SU-DHL-6 (cell line): ENCODE measurements around the gene FAM156A.
"Not testable (repeated sequence)": the region's sequence is repeated elsewhere in the genome, so short reads cannot be mapped to it uniquely, and the experiment has no call there.

ENCODE experiments used
- H2AFZ ChIP-seq: fragments of 200-600 bp; sonication (generic); 2 replicates; pipeline ENCODE4 v1.6.1; 2014; ENCODE audit warnings: low read depth, mild to moderate bottlenecking, moderate library complexity, mixed read lengths, antibody characterized with exemption, low read length; ENCODE audit not compliant: severe bottlenecking
- H3F3A ChIP-seq: fragments of 200-600 bp; shearing (Covaris generic); 2 replicates; pipeline ENCODE4 v1.6.0; 2016; ENCODE audit warnings: antibody characterized with exemption, mild to moderate bottlenecking; ENCODE audit not compliant: insufficient read depth
- H3K27ac ChIP-seq: fragments of 200-600 bp; sonication (generic); 2 replicates; pipeline ENCODE4 v1.5.1; 2016; ENCODE audit warnings: low read depth, mild to moderate bottlenecking, low read length, moderate library complexity, mixed read lengths
- H3K27me3 ChIP-seq: fragments of 200-600 bp; sonication (generic), shearing (Covaris generic); 2 replicates; pipeline ENCODE4 v1.6.0; 2014; ENCODE audit warnings: mild to moderate bottlenecking, low read length
- H3K36me3 ChIP-seq: fragments of 200-600 bp; sonication (generic); 2 replicates; pipeline ENCODE4 v1.6.1; 2014; ENCODE audit warnings: mild to moderate bottlenecking, low read length, mixed read lengths
- H3K4me2 ChIP-seq: fragments of 300-600, 200-600 bp; shearing (Covaris generic), sonication (generic); 2 replicates; pipeline ENCODE4 v1.6.0; 2014; ENCODE audit warnings: low read length, low read depth, mild to moderate bottlenecking; ENCODE audit not compliant: poor library complexity, severe bottlenecking
- H3K4me3 ChIP-seq: fragments of 200-600 bp; sonication (generic); 2 replicates; pipeline ENCODE4 v1.5.1; 2014; ENCODE audit warnings: antibody characterized with exemption, low read length, mild to moderate bottlenecking, mixed read lengths; ENCODE audit not compliant: insufficient read depth, poor library complexity, severe bottlenecking
- H3K79me2 ChIP-seq: fragments of 200-600 bp; sonication (generic); 2 replicates; pipeline ENCODE4 v1.6.1; 2014; ENCODE audit warnings: mild to moderate bottlenecking, low read length, moderate library complexity; ENCODE audit not compliant: insufficient read depth
- H3K9ac ChIP-seq: fragments of 200-600 bp; sonication (generic); 2 replicates; pipeline ENCODE4 v1.7.0; 2014; ENCODE audit warnings: mild to moderate bottlenecking, low read length
- H3K9me2 ChIP-seq: fragments of 200-600 bp; sonication (generic); replicated peaks from 2 replicates; pipeline ENCODE4 v1.6.1; 2014; ENCODE audit warnings: low read length; ENCODE audit not compliant: insufficient read depth
- H3K9me3 ChIP-seq: fragments of 200-600 bp; sonication (generic); 2 replicates; pipeline ENCODE4 v1.6.1; 2014; ENCODE audit warnings: low read length, mixed read lengths; ENCODE audit not compliant: insufficient read depth
- H4K20me1 ChIP-seq: fragments of 200-600 bp; sonication (generic); 2 replicates; pipeline ENCODE4 v1.6.1; 2014; ENCODE audit warnings: low read depth, mild to moderate bottlenecking, antibody characterized with exemption, low read length, moderate library complexity, mixed read lengths
- CTCF ChIP-seq: fragments of 200-600 bp; sonication (generic); IDR thresholded peaks from one replicate; pipeline ENCODE4 v1.5.1; 2017; ENCODE audit warnings: antibody characterized with exemption, mild to moderate bottlenecking, low read length, moderate library complexity; ENCODE audit not compliant: insufficient read depth, poor library complexity, severe bottlenecking
- EZH2phosphoT487 ChIP-seq: fragments of 200-600 bp; sonication (generic), shearing (Covaris generic); conservative IDR thresholded peaks from 2 replicates; pipeline ENCODE4 v1.6.1; 2018; ENCODE audit warnings: mild to moderate bottlenecking, antibody characterized with exemption, low read length, moderate library complexity, mixed read lengths

Gene FAM156A

DNA sequence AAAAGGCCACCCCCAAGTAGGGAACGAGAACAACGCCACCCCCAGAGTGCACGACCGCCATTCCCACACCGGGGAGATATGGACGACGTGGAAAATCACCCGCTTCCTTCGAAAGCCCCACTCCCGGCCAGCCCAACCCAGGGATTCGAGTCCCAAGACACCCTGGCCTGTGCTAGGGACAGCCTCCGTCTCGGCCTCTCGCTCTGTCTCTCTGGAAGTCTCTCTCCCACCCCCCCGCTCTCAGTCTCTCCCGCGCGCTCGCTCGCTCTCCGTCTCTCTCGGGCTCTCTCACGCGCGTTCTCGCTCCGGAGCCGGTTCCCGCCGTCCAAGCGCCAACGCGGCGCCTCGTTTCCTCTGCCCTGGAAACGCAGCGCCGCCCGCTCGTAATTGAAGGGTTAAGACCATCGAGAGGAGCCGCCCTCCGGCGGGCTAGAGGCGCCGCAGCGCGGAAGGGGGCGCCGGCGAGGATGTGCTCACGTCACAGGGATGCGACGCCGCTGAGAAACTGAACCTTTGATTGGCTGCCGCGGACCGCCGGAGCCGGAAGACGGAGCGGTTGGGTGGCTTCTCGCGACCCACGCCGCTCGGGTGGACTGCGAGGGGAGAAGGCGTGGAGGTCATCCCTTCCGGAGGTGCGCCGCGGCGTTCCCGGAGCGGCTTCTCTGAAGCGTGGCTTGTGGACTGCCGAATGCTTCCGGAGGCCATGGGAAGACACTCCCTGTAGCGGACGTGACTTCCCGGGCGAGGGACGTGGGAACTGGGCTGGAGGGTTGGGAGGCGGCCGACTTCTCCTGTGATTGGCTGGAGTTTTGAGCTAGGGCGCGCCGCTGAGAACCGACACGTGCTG is at the start of gene FAM156A:
FAM156A (minus strand) TSS at position 406 of the 847 bp plus-strand sequence. CDS start 9,930 bp downstream, outside the sequence.
- not testable (repeated sequence) for H3K4me2 ChIP-seq, H3F3A ChIP-seq, H4K20me1 ChIP-seq, H3K36me3 ChIP-seq, H3K9me2 ChIP-seq, H3K4me3 ChIP-seq, H3K27me3 ChIP-seq, H3K27ac ChIP-seq, H3K9me3 ChIP-seq, H3K9ac ChIP-seq, H2AFZ ChIP-seq, H3K79me2 ChIP-seq

DNA sequence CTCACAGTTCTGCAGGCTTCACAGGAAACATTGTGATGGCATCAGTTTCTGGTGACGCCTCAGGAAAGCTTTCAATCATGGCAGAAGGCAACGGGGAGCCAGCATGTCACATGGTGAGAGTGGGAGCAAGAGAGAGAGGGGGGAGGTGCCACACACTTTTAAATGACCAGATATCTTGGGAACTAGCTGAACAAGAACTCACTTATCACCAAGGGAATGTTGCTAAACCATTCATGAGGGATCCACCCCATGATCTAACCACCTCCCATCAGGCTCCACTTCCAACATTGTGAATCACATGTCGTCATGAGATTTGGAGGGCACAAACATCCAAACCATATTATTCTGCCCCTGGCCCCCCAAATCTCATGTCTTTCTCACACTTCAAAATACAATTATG is 47.0 kb upstream of the FAM156A start:
- Histone ChIP-seq H3K79me2 (no peaks in the 10 kb centered on the region), H3F3A (no peaks in the 10 kb centered on the region), H3K4me2 (no peak overlapping the region), H3K36me3 (no peaks in the 10 kb centered on the region), H3K9me2 (no peaks in the 10 kb centered on the region), H4K20me1 (no peaks in the 10 kb centered on the region), H3K9me3 (no peaks in the 10 kb centered on the region), H3K9ac (no peak overlapping the region), H3K4me3 (no peak overlapping the region), H3K27ac (no peak overlapping the region), H3K27me3 (no peaks in the 10 kb centered on the region), H2AFZ (no peak overlapping the region)
- TF ChIP-seq CTCF (no peak), EZH2phosphoT487 (no peak)

DNA sequence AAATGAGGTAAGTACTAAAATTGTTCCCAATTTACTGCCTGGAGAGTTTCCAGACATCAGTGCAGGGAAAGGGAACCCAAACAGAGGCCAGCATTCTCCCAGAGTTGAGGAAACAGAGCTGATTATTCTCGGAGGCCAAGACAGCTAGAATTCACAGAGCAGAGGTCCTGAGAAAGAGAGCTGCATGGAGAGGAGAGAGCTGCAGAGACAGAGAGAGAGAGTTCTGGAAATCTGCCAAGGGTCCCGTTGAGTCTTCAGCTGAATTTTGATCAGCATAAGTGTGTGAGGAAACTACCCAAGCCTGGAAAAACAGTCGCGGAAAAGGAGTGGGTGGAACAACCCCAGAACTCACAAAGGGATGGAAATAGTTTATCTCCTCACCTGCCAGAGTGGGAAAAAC is 46.5 kb upstream of the FAM156A start:
- TF ChIP-seq CTCF: no peak
- no peak for TF ChIP-seq EZH2phosphoT487
- Histone ChIP-seq H3K27ac (no peak overlapping the region), H3K27me3 (no peaks in the 10 kb centered on the region), H3F3A (no peaks in the 10 kb centered on the region), H3K9me3 (no peaks in the 10 kb centered on the region), H3K79me2 (no peaks in the 10 kb centered on the region), H2AFZ (no peak overlapping the region), H3K9me2 (no peaks in the 10 kb centered on the region), H3K4me3 (no peak overlapping the region), H4K20me1 (no peaks in the 10 kb centered on the region), H3K4me2 (no peak overlapping the region), H3K9ac (no peak overlapping the region), H3K36me3 (no peaks in the 10 kb centered on the region)

- Histone ChIP-seq H3K36me3 (no peaks in the 10 kb centered on the region), H3K27ac (no peak overlapping the region), H3K9me2 (no peaks in the 10 kb centered on the region), H3K79me2 (no peaks in the 10 kb centered on the region), H3K4me2 (no peak overlapping the region), H3K9ac (no peak overlapping the region), H2AFZ (no peak overlapping the region), H4K20me1 (no peaks in the 10 kb centered on the region), H3K27me3 (no peaks in the 10 kb centered on the region), H3F3A (no peaks in the 10 kb centered on the region), H3K9me3 (no peaks in the 10 kb centered on the region), H3K4me3 (no peak overlapping the region)
- TF ChIP-seq CTCF: no peak
- TF ChIP-seq EZH2phosphoT487: no peak
Measured at GRCh38 chrX:53004038-53004437, 45.7 kb upstream of the FAM156A start.
